ENCODE data around the gene GHITM.

DNA sequence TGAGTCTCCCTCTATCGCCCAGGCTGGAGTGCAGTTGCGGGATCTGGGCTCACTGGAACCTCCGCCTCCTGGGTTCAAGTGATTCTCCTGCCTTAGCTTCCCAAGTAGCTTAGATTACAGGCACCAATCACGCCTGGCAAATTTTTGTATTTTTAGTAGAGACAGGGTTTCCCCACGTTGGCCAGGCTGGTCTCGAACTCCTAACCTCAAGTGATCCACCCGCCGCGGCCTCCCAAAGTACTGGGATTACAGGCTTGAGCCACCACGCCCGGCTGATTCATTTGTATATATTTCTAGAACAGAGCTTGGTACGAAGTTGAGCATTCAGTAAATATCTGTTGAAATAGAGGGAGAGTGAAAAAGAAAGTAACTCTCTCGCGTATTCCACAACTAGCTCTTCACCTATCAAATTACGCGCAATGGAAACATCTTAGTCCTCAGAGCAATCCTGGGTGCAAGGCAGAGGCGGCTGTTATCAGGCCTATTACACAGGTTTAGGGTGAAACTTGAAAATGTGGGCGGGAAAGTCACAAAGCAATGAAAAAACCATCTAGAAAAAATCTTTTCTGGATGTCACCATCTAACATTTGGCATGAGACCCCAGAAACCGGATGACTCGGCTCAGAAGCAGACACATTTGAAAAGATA, 707 bp upstream of the GHITM start:
- TF ChIP-seq POLR2A (IDR thresholded peaks at IDR 0.05; ENCODE audit: control extremely low read depth in 1 of 2, low read depth in 2 of 2, low read length in 2 of 2) (no peak), CHD2 (IDR thresholded peaks at IDR 0.05; ENCODE audit: low read length) (no peak), HDAC6 (IDR thresholded peaks at IDR 0.05; ENCODE audit: low read depth, low read length) (no peak), TEAD4 (IDR thresholded peaks at IDR 0.05; ENCODE audit: low read depth, low read length) (no peak), SUZ12 (IDR thresholded peaks at IDR 0.05; ENCODE audit: low read length) (no peak), TBP (IDR thresholded peaks at IDR 0.05; ENCODE audit: low read depth, low read length) (no peak), JUND (IDR thresholded peaks at IDR 0.05; ENCODE audit: low read length) (no peak), YY1 (IDR thresholded peaks at IDR 0.05; ENCODE audit: low read depth, low read length) (no peak), NRF1 (IDR thresholded peaks at IDR 0.05; ENCODE audit: low read depth, low read length) (no peak)
- TF ChIP-seq, protein P1, sequence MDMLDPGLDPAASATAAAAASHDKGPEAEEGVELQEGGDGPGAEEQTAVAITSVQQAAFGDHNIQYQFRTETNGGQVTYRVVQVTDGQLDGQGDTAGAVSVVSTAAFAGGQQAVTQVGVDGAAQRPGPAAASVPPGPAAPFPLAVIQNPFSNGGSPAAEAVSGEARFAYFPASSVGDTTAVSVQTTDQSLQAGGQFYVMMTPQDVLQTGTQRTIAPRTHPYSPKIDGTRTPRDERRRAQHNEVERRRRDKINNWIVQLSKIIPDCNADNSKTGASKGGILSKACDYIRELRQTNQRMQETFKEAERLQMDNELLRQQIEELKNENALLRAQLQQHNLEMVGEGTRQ (IDR thresholded peaks at IDR 0.05; ENCODE audit: low read length) = no peak
- TF ChIP-seq, protein P2, sequence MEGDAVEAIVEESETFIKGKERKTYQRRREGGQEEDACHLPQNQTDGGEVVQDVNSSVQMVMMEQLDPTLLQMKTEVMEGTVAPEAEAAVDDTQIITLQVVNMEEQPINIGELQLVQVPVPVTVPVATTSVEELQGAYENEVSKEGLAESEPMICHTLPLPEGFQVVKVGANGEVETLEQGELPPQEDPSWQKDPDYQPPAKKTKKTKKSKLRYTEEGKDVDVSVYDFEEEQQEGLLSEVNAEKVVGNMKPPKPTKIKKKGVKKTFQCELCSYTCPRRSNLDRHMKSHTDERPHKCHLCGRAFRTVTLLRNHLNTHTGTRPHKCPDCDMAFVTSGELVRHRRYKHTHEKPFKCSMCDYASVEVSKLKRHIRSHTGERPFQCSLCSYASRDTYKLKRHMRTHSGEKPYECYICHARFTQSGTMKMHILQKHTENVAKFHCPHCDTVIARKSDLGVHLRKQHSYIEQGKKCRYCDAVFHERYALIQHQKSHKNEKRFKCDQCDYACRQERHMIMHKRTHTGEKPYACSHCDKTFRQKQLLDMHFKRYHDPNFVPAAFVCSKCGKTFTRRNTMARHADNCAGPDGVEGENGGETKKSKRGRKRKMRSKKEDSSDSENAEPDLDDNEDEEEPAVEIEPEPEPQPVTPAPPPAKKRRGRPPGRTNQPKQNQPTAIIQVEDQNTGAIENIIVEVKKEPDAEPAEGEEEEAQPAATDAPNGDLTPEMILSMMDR (IDR thresholded peaks at IDR 0.05; ENCODE audit: control extremely low read depth in 1 of 3, insufficient read depth in 1 of 3, low read depth in 1 of 3, low read length in 3 of 3) = no peak
- TF ChIP-seq, protein P3, sequence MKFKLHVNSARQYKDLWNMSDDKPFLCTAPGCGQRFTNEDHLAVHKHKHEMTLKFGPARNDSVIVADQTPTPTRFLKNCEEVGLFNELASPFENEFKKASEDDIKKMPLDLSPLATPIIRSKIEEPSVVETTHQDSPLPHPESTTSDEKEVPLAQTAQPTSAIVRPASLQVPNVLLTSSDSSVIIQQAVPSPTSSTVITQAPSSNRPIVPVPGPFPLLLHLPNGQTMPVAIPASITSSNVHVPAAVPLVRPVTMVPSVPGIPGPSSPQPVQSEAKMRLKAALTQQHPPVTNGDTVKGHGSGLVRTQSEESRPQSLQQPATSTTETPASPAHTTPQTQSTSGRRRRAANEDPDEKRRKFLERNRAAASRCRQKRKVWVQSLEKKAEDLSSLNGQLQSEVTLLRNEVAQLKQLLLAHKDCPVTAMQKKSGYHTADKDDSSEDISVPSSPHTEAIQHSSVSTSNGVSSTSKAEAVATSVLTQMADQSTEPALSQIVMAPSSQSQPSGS (IDR thresholded peaks at IDR 0.05; ENCODE audit: low read length) = no peak
- TF ChIP-seq, protein P4, sequence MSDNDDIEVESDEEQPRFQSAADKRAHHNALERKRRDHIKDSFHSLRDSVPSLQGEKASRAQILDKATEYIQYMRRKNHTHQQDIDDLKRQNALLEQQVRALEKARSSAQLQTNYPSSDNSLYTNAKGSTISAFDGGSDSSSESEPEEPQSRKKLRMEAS (IDR thresholded peaks at IDR 0.05) = no peak

All from H1 (cell line).